HepG2 (cell line): ENCODE measurements around the gene BRMS1. TPM values are rescaled to one million over a fixed set of nuclear protein-coding genes. Genes with fewer than 3 reads are reported as not detected.

ENCODE experiments used
- ATRX ChIP-seq: sonication (generic); formaldehyde crosslinking; IDR thresholded peaks from 2 replicates; pipeline ENCODE4 v1.4.0; 2020; ENCODE audit warnings: missing genetic modification reagents, borderline replicate concordance
- CBX1 ChIP-seq: IDR thresholded peaks from one replicate; pipeline ENCODE4 v1.6.1; 2016; ENCODE audit warnings: antibody characterized with exemption, low read depth
- CENPX ChIP-seq: sonication (generic); formaldehyde crosslinking; IDR thresholded peaks from 2 replicates; pipeline ENCODE4 v1.9.0; 2021; ENCODE audit warnings: mild to moderate bottlenecking, missing genetic modification reagents, moderate library complexity
- CHD2 ChIP-seq: IDR thresholded peaks from 2 replicates; pipeline ENCODE4 v1.6.1; 2011; ENCODE audit warnings: low read depth, low read length, improper control_type of control experiment
- FOSL1 ChIP-seq: sonication (generic); formaldehyde crosslinking; IDR thresholded peaks from 2 replicates; pipeline ENCODE4 v1.9.0; 2021; ENCODE audit warnings: missing genetic modification reagents, borderline replicate concordance
- GLI4 ChIP-seq: sonication (generic); formaldehyde crosslinking; IDR thresholded peaks from 2 replicates; pipeline ENCODE4 v1.5.1; 2020; ENCODE audit warnings: missing genetic modification reagents, mild to moderate bottlenecking, moderate library complexity, borderline replicate concordance
- HOXA7 ChIP-seq: sonication (generic); formaldehyde crosslinking; IDR thresholded peaks from 2 replicates; pipeline ENCODE4 v1.8.1; 2022; ENCODE audit warnings: mild to moderate bottlenecking, missing genetic modification reagents, moderate library complexity
- IRX3 ChIP-seq: sonication (generic); formaldehyde crosslinking; IDR thresholded peaks from 2 replicates; pipeline ENCODE4 v1.8.1; 2023; ENCODE audit warnings: mild to moderate bottlenecking, low read depth, missing genetic modification reagents, borderline replicate concordance
- KAT7 ChIP-seq: IDR thresholded peaks from 2 replicates; pipeline ENCODE4 v1.6.1; 2018; ENCODE audit warnings: borderline replicate concordance, missing compliant biosample characterization
- POGZ ChIP-seq: sonication (generic); formaldehyde crosslinking; IDR thresholded peaks from 2 replicates; pipeline ENCODE4 v1.4.0; 2020; ENCODE audit warnings: mild to moderate bottlenecking, missing genetic modification reagents
- SMC3 ChIP-seq: IDR thresholded peaks from 2 replicates; pipeline ENCODE4 v1.6.1; 2011; ENCODE audit warnings: low read length, improper control_type of control experiment
- SUZ12 ChIP-seq: fragments of 150-350 bp; IDR thresholded peaks from 2 replicates; pipeline ENCODE4 v1.6.1; 2014; ENCODE audit warnings: low read depth, low read length
- TBX2 ChIP-seq: sonication (generic); formaldehyde crosslinking; IDR thresholded peaks from 2 replicates; pipeline ENCODE4 v1.5.0; 2020; ENCODE audit warnings: missing genetic modification reagents, mild to moderate bottlenecking, borderline replicate concordance
- U2AF2 ChIP-seq: fragments of 200-400 bp; formaldehyde crosslinking; IDR thresholded peaks from 2 replicates; pipeline ENCODE4 v1.6.1; 2017; ENCODE audit warnings: low read depth, mild to moderate bottlenecking, low read length
- YEATS4 ChIP-seq: sonication (generic); formaldehyde crosslinking; IDR thresholded peaks from 2 replicates; pipeline ENCODE4 v1.4.0; 2020; ENCODE audit warnings: missing genetic modification reagents, borderline replicate concordance
- ZFAT ChIP-seq: sonication (generic); formaldehyde crosslinking; conservative IDR thresholded peaks from 2 replicates; pipeline ENCODE4 v1.8.1; 2023; ENCODE audit warnings: missing genetic modification reagents, inconsistent platforms
- ZNF180 ChIP-seq: sonication (generic); formaldehyde crosslinking; IDR thresholded peaks from 2 replicates; pipeline ENCODE4 v1.4.0; 2020; ENCODE audit warnings: low read depth, missing genetic modification reagents, borderline replicate concordance
- ZNF292 ChIP-seq: sonication (generic); formaldehyde crosslinking; IDR thresholded peaks from 2 replicates; pipeline ENCODE4 v1.8.1; 2022; ENCODE audit warnings: mild to moderate bottlenecking, low read depth, missing genetic modification reagents, borderline replicate concordance
- ZNF333 ChIP-seq: sonication (generic); formaldehyde crosslinking; IDR thresholded peaks from 2 replicates; pipeline ENCODE4 v1.4.0; 2020; ENCODE audit warnings: mild to moderate bottlenecking, missing genetic modification reagents, borderline replicate concordance
- ZNF629 ChIP-seq: sonication (generic); formaldehyde crosslinking; conservative IDR thresholded peaks from 2 replicates; pipeline ENCODE4 v1.5.0; 2020; ENCODE audit warnings: missing genetic modification reagents
- ZNF776 ChIP-seq: sonication (generic); formaldehyde crosslinking; IDR thresholded peaks from 2 replicates; pipeline ENCODE4 v1.4.0; 2020; ENCODE audit warnings: mild to moderate bottlenecking, missing genetic modification reagents
- polyA plus RNA-seq, 8 experiments: library from polyadenylated mRNA; depleted of rRNA in 3 of 8; stranded (reverse) in 7 of 8; unstranded in 1 of 8; fragments of >200 nt; fragmentation: Illumina TruSeq in 4 of 8; extraction: Trizol in 4 of 8; gene quantifications; 2 replicates each; pipeline versions ENCODE4 v1.2.1 to v1.2.3, GENCODE V29; 2011 to 2016; ENCODE audit warnings: low read depth in 4 of 8, missing spikeins in 1 of 8, mixed read lengths in 1 of 8; ENCODE audit not compliant: insufficient read depth in 1 of 8
- total RNA-seq, 5 experiments: library from RNA; depleted of rRNA; stranded (reverse); fragments of >200 nt; fragmentation: Illumina TruSeq; extraction: Trizol; gene quantifications; 2 replicates each; pipeline ENCODE4 v1.2.3, GENCODE V29; 2016; ENCODE audit warnings: low read depth in 1 of 5
- TF ChIP-seq, protein P1 (sequence below): sonication (generic); formaldehyde crosslinking; IDR thresholded peaks from 2 replicates; pipeline ENCODE4 v1.8.0; 2022; ENCODE audit warnings: mild to moderate bottlenecking, missing genetic modification reagents
- TF ChIP-seq, protein P2 (sequence below): sonication (generic); formaldehyde crosslinking; IDR thresholded peaks from 2 replicates; pipeline ENCODE4 v1.4.0; 2020; ENCODE audit warnings: mild to moderate bottlenecking, missing genetic modification reagents

Gene BRMS1
- total and polyA plus RNA-seq, 2 of the 13 experiments (the other 11 are each of a cell fraction or from before 2014, with no cell fraction given): 15.8 to 55.7 TPM

DNA sequence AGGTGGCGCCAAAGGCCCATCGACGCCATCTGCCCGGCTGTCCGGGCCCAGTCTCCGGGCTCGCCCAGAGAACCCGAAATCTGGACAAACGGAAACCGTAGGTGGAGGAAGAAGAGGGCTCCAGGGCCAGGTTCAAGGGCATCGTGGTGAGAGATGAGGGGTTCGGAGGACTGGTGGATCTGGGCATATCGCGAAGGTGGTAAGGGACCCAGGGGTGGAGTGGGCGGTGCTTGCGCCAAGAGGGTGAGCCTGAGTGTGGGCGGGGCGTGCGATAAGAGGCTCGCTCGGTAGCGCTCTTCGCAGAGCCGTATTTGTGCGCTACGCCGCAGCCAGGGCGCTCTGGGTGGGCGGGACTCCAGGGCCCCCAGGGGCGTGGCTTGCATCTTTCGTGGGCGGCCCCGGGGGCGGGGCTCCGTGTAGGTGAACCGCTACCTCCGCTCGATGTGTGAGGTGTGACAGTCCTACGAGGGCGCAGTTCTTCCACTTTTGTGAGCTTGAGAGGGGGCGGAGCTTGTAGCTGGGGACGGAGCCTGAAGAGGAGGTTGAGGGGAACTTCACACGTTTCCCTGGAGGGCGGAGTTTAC lies 32.8 kb downstream of the BRMS1 start (continued):
- TF ChIP-seq ZNF180 (CRISPR knock-in tag) (no peak), U2AF2 (no peak), CENPX (CRISPR knock-in tag) (no peak), CHD2 (no peak), FOSL1 (CRISPR knock-in tag) (no peak), HOXA7 (CRISPR knock-in tag) (no peak), GLI4 (CRISPR knock-in tag) (no peak), SUZ12 (no peak), KAT7 (CRISPR knock-in tag) (peak; percentile 77; the same call in 1 of the 2 replicates), TBX2 (peak; percentile 79), POGZ (CRISPR knock-in tag) (no peak), IRX3 (CRISPR knock-in tag) (0 out of 2 replicates have a peak, but pooled peaks have one; percentile 41), ATRX (no peak), ZFAT (CRISPR knock-in tag) (no peak), ZNF333 (no peak), ZNF776 (CRISPR knock-in tag) (no peak), ZNF292 (CRISPR knock-in tag) (no peak), YEATS4 (CRISPR knock-in tag) (0 out of 2 replicates have a peak, but pooled peaks have one; percentile 2), CBX1 (no peak), SMC3 (peak; percentile 78; the same call in 1 of the 2 replicates), ZNF629 (CRISPR knock-in tag) (no peak)
- TF ChIP-seq, protein P1, sequence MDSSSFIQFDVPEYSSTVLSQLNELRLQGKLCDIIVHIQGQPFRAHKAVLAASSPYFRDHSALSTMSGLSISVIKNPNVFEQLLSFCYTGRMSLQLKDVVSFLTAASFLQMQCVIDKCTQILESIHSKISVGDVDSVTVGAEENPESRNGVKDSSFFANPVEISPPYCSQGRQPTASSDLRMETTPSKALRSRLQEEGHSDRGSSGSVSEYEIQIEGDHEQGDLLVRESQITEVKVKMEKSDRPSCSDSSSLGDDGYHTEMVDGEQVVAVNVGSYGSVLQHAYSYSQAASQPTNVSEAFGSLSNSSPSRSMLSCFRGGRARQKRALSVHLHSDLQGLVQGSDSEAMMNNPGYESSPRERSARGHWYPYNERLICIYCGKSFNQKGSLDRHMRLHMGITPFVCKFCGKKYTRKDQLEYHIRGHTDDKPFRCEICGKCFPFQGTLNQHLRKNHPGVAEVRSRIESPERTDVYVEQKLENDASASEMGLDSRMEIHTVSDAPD (CRISPR knock-in tag): no peak
- TF ChIP-seq, protein P2, sequence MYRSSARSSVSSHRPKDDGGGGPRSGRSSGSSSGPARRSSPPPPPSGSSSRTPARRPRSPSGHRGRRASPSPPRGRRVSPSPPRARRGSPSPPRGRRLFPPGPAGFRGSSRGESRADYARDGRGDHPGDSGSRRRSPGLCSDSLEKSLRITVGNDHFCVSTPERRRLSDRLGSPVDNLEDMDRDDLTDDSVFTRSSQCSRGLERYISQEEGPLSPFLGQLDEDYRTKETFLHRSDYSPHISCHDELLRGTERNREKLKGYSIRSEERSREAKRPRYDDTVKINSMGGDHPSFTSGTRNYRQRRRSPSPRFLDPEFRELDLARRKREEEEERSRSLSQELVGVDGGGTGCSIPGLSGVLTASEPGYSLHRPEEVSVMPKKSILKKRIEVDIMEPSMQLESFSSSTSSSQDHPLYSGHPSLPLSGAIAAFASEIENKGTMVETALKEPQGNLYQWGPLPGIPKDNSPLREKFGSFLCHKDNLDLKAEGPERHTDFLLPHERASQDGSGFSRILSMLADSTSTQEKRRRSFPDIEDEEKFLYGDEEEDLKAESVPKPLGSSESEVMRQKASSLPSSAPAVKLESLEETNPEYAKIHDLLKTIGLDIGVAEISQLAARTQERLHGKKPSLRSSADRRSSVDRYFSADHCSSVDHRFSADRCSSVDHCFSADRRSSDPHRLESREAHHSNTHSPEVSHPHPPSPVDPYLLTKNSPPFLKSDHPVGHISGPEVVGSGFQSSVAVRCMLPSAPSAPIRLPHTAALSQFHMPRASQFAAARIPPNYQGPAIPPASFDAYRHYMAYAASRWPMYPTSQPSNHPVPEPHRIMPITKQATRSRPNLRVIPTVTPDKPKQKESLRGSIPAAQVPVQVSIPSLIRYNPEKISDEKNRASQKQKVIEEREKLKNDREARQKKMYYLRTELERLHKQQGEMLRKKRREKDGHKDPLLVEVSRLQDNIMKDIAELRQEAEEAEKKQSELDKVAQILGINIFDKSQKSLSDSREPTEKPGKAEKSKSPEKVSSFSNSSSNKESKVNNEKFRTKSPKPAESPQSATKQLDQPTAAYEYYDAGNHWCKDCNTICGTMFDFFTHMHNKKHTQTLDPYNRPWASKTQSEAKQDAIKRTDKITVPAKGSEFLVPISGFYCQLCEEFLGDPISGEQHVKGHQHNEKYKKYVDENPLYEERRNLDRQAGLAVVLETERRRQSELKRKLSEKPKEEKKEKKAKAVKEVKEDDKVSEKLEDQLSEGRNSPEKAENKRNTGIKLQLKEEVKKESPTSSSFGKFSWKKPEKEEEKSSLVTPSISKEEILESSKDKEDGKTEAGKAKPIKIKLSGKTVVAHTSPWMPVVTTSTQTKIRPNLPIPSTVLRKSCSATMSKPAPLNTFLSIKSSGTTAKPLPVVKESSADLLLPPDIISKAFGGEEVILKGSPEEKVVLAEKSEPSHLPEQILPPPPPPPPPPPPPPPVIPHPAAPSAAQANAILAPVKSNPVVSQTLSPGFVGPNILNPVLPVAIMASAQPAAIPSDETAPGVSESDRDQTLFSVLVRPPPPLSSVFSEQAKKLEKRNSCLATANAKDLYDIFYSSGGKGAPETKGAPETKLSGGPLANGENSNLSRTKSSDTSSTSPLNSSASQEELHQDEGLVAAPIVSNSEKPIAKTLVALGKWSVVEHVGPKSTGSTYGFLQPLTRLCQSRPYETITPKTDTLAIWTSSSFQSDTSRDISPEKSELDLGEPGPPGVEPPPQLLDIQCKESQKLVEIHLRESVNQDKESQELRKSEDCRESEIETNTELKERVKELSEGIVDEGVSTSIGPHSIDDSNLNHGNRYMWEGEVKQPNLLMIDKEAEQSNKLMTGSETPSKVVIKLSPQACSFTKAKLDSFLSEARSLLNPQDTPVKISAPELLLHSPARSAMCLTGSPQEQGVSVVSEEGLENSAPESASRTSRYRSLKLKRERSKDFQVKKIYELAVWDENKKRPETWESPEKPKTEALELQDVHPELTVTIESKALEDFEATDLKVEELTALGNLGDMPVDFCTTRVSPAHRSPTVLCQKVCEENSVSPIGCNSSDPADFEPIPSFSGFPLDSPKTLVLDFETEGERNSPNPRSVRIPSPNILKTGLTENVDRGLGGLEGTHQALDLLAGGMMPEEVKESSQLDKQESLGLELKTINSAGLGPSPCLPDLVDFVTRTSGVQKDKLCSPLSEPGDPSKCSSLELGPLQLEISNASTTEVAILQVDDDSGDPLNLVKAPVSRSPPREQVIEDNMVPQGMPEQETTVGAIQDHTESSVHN: no peak
